ENCODE data around the gene USP13. TPM values are rescaled to one million over a fixed set of nuclear protein-coding genes. Genes with fewer than 3 reads are reported as not detected.

Gene USP13
- total RNA-seq, 2 experiments from 2014 or later, result 25.8 to 49.7 TPM

DNA sequence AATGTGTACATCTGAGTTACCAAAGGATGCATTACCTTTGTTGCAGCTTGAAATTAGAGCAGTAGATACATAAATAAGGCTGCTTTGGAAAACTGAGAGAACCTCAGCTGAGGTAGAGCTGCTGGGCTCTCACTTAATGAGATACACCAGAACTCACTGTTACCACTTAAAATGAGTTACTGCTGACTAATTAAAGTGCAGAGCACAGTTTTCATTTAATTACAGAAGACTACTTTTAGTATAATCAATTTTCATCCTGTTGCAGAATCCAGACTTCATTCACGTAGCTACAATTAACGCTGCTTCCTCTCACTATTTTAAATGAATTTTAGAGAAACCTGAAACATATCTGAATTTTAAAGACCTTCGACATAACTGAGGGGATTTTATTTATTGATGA, 169.5 kb downstream of the USP13 start:
- H3K4me3 ChIP-seq (ENCODE audit: low read depth, low read length, poor library complexity, severe bottlenecking), result no peak overlapping the region
- CTCF ChIA-PET (ENCODE audit: unreplicated experiment), result no interaction called here
- no peak overlapping the region for H2AFZ ChIP-seq (ENCODE audit: low read length)
- H3K79me2 ChIP-seq (ENCODE audit: insufficient read depth, low read depth, low read length), result no peaks in the 10 kb centered on the region
- no peak for DNase-seq (ENCODE audit: low spot score)
- TF ChIP-seq EZH2phosphoT487 (IDR thresholded peaks at IDR 0.05; ENCODE audit: borderline replicate concordance, low read depth, low read length), result no peak
- TF ChIP-seq, protein P1, sequence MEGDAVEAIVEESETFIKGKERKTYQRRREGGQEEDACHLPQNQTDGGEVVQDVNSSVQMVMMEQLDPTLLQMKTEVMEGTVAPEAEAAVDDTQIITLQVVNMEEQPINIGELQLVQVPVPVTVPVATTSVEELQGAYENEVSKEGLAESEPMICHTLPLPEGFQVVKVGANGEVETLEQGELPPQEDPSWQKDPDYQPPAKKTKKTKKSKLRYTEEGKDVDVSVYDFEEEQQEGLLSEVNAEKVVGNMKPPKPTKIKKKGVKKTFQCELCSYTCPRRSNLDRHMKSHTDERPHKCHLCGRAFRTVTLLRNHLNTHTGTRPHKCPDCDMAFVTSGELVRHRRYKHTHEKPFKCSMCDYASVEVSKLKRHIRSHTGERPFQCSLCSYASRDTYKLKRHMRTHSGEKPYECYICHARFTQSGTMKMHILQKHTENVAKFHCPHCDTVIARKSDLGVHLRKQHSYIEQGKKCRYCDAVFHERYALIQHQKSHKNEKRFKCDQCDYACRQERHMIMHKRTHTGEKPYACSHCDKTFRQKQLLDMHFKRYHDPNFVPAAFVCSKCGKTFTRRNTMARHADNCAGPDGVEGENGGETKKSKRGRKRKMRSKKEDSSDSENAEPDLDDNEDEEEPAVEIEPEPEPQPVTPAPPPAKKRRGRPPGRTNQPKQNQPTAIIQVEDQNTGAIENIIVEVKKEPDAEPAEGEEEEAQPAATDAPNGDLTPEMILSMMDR (conservative IDR thresholded peaks at IDR 0.05; ENCODE audit: low read length), result no peak
- no peaks in the 10 kb centered on the region for H3K36me3 ChIP-seq (ENCODE audit: insufficient read depth, low read length)
- H4K20me1 ChIP-seq (ENCODE audit: insufficient read depth, low read length), result no peaks in the 10 kb centered on the region
- no peak overlapping the region for H3K27ac ChIP-seq (ENCODE audit: low read depth, low read length, poor library complexity, severe bottlenecking)
- BruUV-seq (replicated peaks), result no TSS peak
- no peaks in the 10 kb centered on the region for H3K4me1 ChIP-seq (ENCODE audit: insufficient read depth, low read length, poor library complexity, severe bottlenecking)
- POLR2A ChIA-PET, result interaction anchor here (0.6 to 1.4 kb wide), 5 partner anchors 10 to 414 kb away, joined by 3 to 4 read pairs (median 3); no protein-coding TSS in a partner anchor
- H3K4me2 ChIP-seq (ENCODE audit: low read length), result no peak overlapping the region
- no peaks in the 10 kb centered on the region for H3K9me2 ChIP-seq (ENCODE audit: insufficient read depth, low read length)
- H3K9me3 ChIP-seq (ENCODE audit: low read length), result no peaks in the 10 kb centered on the region
- intact Hi-C loops (cut with micrococcal nuclease; ENCODE audit: unreplicated experiment), result no loop called here

DNA sequence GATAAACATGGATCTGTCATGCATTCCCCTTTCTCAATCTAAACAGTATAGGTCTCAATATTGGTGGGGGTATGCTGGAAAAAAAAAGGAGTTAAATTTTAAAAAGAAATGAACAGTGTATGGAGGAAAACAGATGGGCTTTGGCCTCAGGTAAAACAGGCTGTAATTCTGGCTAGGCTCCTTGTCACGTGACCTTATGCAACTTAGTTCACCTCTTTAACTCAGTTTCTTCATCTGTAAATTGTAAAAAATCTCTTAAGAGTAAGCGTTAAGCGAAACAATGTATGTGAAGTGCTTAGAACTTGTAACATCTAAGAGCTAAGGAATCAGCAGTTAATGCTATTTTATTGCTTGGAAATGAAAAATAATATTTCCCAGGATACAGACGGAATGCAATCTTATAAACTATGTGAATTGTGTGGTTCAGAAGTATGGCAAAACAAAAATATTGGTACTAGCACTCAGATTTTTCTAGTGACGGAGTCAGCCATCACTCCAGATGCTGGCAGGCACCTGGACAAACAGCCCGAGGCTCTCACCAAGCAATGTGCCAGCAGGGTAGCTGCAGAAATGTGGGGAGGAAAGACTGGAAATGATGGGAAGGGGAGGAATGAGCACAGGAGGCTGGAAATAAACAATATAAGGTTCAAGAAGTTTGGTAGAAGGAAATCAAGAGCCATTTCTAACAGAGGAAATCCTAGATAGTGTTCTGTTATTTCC, 172.8 kb downstream of the USP13 start:
- Histone ChIP-seq H3K4me3 (ENCODE audit: low read depth, low read length, poor library complexity, severe bottlenecking) (no peak overlapping the region), H3K9me2 (ENCODE audit: insufficient read depth, low read length) (no peaks in the 10 kb centered on the region), H3K9me3 (ENCODE audit: low read length) (no peaks in the 10 kb centered on the region), H3K4me1 (ENCODE audit: insufficient read depth, low read length, poor library complexity, severe bottlenecking) (no peaks in the 10 kb centered on the region), H4K20me1 (ENCODE audit: insufficient read depth, low read length) (no peaks in the 10 kb centered on the region), H3K27ac (ENCODE audit: low read depth, low read length, poor library complexity, severe bottlenecking) (no peak overlapping the region), H3K79me2 (ENCODE audit: insufficient read depth, low read depth, low read length) (no peaks in the 10 kb centered on the region), H3K4me2 (ENCODE audit: low read length) (no peak overlapping the region), H3K36me3 (ENCODE audit: insufficient read depth, low read length) (no peaks in the 10 kb centered on the region), H2AFZ (ENCODE audit: low read length) (no peak overlapping the region)
- TF ChIP-seq, protein P1 (conservative IDR thresholded peaks at IDR 0.05; ENCODE audit: low read length), result no peak
- TF ChIP-seq EZH2phosphoT487 (IDR thresholded peaks at IDR 0.05; ENCODE audit: borderline replicate concordance, low read depth, low read length), result no peak
- BruUV-seq (replicated peaks), result no TSS peak
- no peak for DNase-seq (ENCODE audit: low spot score)
- CTCF ChIA-PET (ENCODE audit: unreplicated experiment), result no interaction called here
- POLR2A ChIA-PET, result interaction anchor here (0.8 kb wide), 1 partner anchor 133 kb away, joined by 3 read pairs; no protein-coding TSS in a partner anchor
- intact Hi-C loops (cut with micrococcal nuclease; ENCODE audit: unreplicated experiment), result no loop called here

DNA sequence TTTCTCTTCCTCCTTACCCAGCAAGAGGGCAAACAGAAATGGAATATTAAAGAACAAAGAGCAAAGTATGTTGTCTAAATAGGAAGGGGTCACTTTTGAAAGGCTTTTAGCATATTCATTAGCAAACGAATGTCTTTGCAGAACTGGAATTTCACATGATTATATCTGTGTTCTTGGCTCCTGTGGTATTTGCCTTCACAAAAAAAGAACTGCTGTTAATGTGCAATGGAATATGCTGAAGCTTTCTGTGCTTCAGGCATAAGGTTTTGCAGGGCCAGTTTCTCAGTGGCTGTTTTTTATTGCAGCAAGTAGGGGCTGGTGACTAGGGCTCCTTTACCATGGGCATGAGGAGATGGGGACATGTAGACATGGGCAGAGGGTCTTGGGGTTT, 173.4 kb downstream of the USP13 start:
- Histone ChIP-seq H3K4me2 (ENCODE audit: low read length) (no peak overlapping the region), H4K20me1 (ENCODE audit: insufficient read depth, low read length) (no peaks in the 10 kb centered on the region), H3K27ac (ENCODE audit: low read depth, low read length, poor library complexity, severe bottlenecking) (no peak overlapping the region), H2AFZ (ENCODE audit: low read length) (no peak overlapping the region), H3K4me3 (ENCODE audit: low read depth, low read length, poor library complexity, severe bottlenecking) (no peak overlapping the region), H3K4me1 (ENCODE audit: insufficient read depth, low read length, poor library complexity, severe bottlenecking) (no peaks in the 10 kb centered on the region), H3K9me3 (ENCODE audit: low read length) (no peaks in the 10 kb centered on the region), H3K36me3 (ENCODE audit: insufficient read depth, low read length) (no peaks in the 10 kb centered on the region), H3K9me2 (ENCODE audit: insufficient read depth, low read length) (no peaks in the 10 kb centered on the region), H3K79me2 (ENCODE audit: insufficient read depth, low read depth, low read length) (no peaks in the 10 kb centered on the region)
- no peak for TF ChIP-seq EZH2phosphoT487 (IDR thresholded peaks at IDR 0.05; ENCODE audit: borderline replicate concordance, low read depth, low read length)
- TF ChIP-seq, protein P1 (conservative IDR thresholded peaks at IDR 0.05; ENCODE audit: low read length), result no peak
- intact Hi-C loops (cut with micrococcal nuclease; ENCODE audit: unreplicated experiment), result no loop called here
- ChIA-PET POLR2A (interaction anchor here (0.8 kb wide), 1 partner anchor 132 kb away, joined by 3 read pairs; no protein-coding TSS in a partner anchor), CTCF (ENCODE audit: unreplicated experiment) (no interaction called here)
- no TSS peak for BruUV-seq (replicated peaks)
- DNase-seq (ENCODE audit: low spot score), result no peak

All from OCI-LY7 (cell line).